ENCODE data around the gene NKD1.
A peak's percentile ranks its signal among the peaks of the same experiment; 100 is the strongest.

The NKD1 gene

DNA sequence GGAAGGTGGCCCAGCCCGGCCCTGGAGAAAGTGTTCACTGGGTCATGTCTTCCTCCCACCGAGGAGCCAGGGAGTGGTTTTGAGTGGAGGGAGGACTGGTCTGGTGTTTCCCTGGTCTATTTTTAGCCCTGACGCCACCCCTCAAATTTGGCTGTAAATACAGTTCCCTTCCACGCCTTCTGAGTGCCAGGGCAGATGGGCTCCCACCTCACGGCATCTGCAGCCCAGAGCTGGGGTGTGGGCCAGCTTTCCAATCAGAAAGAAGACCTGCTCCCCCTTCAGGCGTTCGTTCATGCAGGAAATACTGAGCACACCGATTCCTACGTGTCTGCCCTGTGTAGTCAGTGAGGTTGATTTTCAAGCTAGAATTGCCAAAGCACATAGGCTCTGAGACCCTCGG, 79.2 kb downstream of the NKD1 start:
- Histone ChIP-seq H3K9me3 (ENCODE audit: insufficient read depth, low read depth, low read length) (no peaks in the 10 kb centered on the region), H3K9me2 (replicated peaks; ENCODE audit: low read depth, low read length) (no peaks in the 10 kb centered on the region), H3K36me3 (ENCODE audit: insufficient read depth, low read length) (no peaks in the 10 kb centered on the region), H3K4me1 (ENCODE audit: insufficient read depth, low read length, poor library complexity, severe bottlenecking) (peaks cover 12% of the 10 kb centered on the region), H3F3A (ENCODE audit: low read depth) (no peaks in the 10 kb centered on the region), H3K9ac (ENCODE audit: low read depth, low read length, poor library complexity, severe bottlenecking) (peak overlapping the region; percentile 22), H2AFZ (ENCODE audit: low read length) (peak overlapping the region; percentile 73), H3K79me2 (ENCODE audit: insufficient read depth, low read length) (no peaks in the 10 kb centered on the region), H3K4me2 (ENCODE audit: low read depth, low read length, poor library complexity, severe bottlenecking) (no peak overlapping the region), H3K4me3 (ENCODE audit: low read length, poor library complexity, severe bottlenecking) (no peak overlapping the region), H4K20me1 (ENCODE audit: insufficient read depth, low read length, poor library complexity, severe bottlenecking) (no peaks in the 10 kb centered on the region), H3K27me3 (ENCODE audit: insufficient read depth, low read length, poor library complexity, severe bottlenecking) (no peaks in the 10 kb centered on the region)
- TF ChIP-seq CTCF (conservative IDR thresholded peaks at IDR 0.05; ENCODE audit: low read length) (peak; percentile 32), EZH2phosphoT487 (IDR thresholded peaks at IDR 0.05; ENCODE audit: borderline replicate concordance) (no peak)

GRCh38 chr16:50628156-50628802, 80.1 kb downstream of the NKD1 start:
- Histone ChIP-seq H2AFZ (ENCODE audit: low read length) (no peak overlapping the region), H3K4me3 (ENCODE audit: low read length, poor library complexity, severe bottlenecking) (no peak overlapping the region), H3K9me2 (replicated peaks; ENCODE audit: low read depth, low read length) (no peaks in the 10 kb centered on the region), H3F3A (ENCODE audit: low read depth) (no peaks in the 10 kb centered on the region), H3K27me3 (ENCODE audit: insufficient read depth, low read length, poor library complexity, severe bottlenecking) (no peaks in the 10 kb centered on the region), H3K79me2 (ENCODE audit: insufficient read depth, low read length) (no peaks in the 10 kb centered on the region), H3K4me1 (ENCODE audit: insufficient read depth, low read length, poor library complexity, severe bottlenecking) (peaks cover 12% of the 10 kb centered on the region), H3K9me3 (ENCODE audit: insufficient read depth, low read depth, low read length) (no peaks in the 10 kb centered on the region), H3K36me3 (ENCODE audit: insufficient read depth, low read length) (no peaks in the 10 kb centered on the region), H4K20me1 (ENCODE audit: insufficient read depth, low read length, poor library complexity, severe bottlenecking) (no peaks in the 10 kb centered on the region), H3K4me2 (ENCODE audit: low read depth, low read length, poor library complexity, severe bottlenecking) (no peak overlapping the region), H3K9ac (ENCODE audit: low read depth, low read length, poor library complexity, severe bottlenecking) (no peak overlapping the region)
- TF ChIP-seq EZH2phosphoT487 (IDR thresholded peaks at IDR 0.05; ENCODE audit: borderline replicate concordance): no peak
- no peak for TF ChIP-seq CTCF (conservative IDR thresholded peaks at IDR 0.05; ENCODE audit: low read length)

GRCh38 chr16:50629334-50629733, 81.1 kb downstream of the NKD1 start:
- no peaks in the 10 kb centered on the region for H3K27me3 ChIP-seq (ENCODE audit: insufficient read depth, low read length, poor library complexity, severe bottlenecking)
- H3K4me2 ChIP-seq (ENCODE audit: low read depth, low read length, poor library complexity, severe bottlenecking): no peak overlapping the region
- H3K79me2 ChIP-seq (ENCODE audit: insufficient read depth, low read length): no peaks in the 10 kb centered on the region
- H3K4me3 ChIP-seq (ENCODE audit: low read length, poor library complexity, severe bottlenecking): no peak overlapping the region
- peaks cover 12% of the 10 kb centered on the region for H3K4me1 ChIP-seq (ENCODE audit: insufficient read depth, low read length, poor library complexity, severe bottlenecking)
- no peak overlapping the region for H2AFZ ChIP-seq (ENCODE audit: low read length)
- H3K9me2 ChIP-seq (replicated peaks; ENCODE audit: low read depth, low read length): no peaks in the 10 kb centered on the region
- H3K9ac ChIP-seq (ENCODE audit: low read depth, low read length, poor library complexity, severe bottlenecking): no peak overlapping the region
- no peaks in the 10 kb centered on the region for H3F3A ChIP-seq (ENCODE audit: low read depth)
- H3K36me3 ChIP-seq (ENCODE audit: insufficient read depth, low read length): no peaks in the 10 kb centered on the region
- TF ChIP-seq CTCF (conservative IDR thresholded peaks at IDR 0.05; ENCODE audit: low read length) (no peak), EZH2phosphoT487 (IDR thresholded peaks at IDR 0.05; ENCODE audit: borderline replicate concordance) (no peak)
- no peaks in the 10 kb centered on the region for H3K9me3 ChIP-seq (ENCODE audit: insufficient read depth, low read depth, low read length)
- no peaks in the 10 kb centered on the region for H4K20me1 ChIP-seq (ENCODE audit: insufficient read depth, low read length, poor library complexity, severe bottlenecking)

Measured in Loucy (cell line).